ENCODE data around the gene ZNF429. TPM values are rescaled to one million over a fixed set of nuclear protein-coding genes. Genes with fewer than 3 reads are reported as not detected.

The ZNF429 gene
- polyA plus RNA-seq, 1 donor (not counting 4 experiments of a cell fraction or from before 2014, with no cell fraction given): 4.4 TPM

DNA sequence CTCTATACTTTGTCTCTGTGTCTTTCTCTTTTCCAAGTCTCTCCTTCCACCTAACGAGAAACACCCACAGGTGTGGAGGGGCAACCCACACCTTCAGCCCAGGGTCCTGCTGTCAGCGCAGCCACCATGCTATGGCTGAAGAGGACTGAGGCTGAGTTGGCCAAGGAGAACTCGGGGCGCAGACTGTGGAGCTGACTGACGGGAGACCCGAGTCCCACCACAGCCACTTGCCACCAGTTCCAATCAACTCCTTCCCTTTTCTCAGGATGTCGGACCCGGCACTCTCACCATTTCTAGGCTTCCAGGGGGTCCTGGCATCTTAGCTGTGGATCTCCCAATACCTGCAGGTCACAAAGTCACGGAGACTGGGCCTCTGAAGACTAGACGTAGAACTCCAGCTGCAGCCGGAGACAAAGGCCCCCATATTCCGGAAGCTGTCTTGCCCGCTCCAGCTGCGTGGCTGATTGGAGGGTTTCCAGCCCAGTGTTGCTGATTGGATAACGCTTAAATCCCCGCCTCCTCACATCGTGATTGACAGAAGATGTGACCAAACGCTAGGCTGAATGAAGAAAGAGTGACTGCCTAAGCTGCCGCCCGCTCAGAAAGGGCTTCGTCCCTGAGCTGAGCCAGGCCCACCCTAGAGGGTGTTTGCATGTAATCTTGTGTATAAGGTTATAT, 63.6 kb downstream of the ZNF429 start:
- Histone ChIP-seq H3K79me2 (ENCODE audit: control insufficient read depth, insufficient read depth, low read length) (no peaks in the 10 kb centered on the region), H3K27me3 (ENCODE audit: control insufficient read depth, extremely low read depth, insufficient read depth, low read length) (no peaks in the 10 kb centered on the region), H2AFZ (ENCODE audit: control insufficient read depth, low read length) (peak overlapping the region; percentile 42), H3K4me3 (ENCODE audit: control insufficient read depth in 2 of 3, extremely low read depth in 1 of 3, insufficient read depth in 2 of 3, low read depth in 1 of 3, low read length in 3 of 3) (peak overlapping the region; percentile 19 to 45 (median 26)), H3K27ac (ENCODE audit: control insufficient read depth, insufficient read depth, low read length) (no peak overlapping the region), H3K36me3 (ENCODE audit: control insufficient read depth in 2 of 2, extremely low read depth in 1 of 2, insufficient read depth in 2 of 2, low read length in 2 of 2) (no peaks in the 10 kb centered on the region), H3K9ac (ENCODE audit: control insufficient read depth, extremely low read depth, insufficient read depth, low read length) (peak overlapping the region; percentile 32), H4K20me1 (ENCODE audit: control insufficient read depth, extremely low read depth, insufficient read depth, low read length) (no peaks in the 10 kb centered on the region), H3K9me1 (ENCODE audit: control insufficient read depth, extremely low read depth, insufficient read depth, low read length) (no peaks in the 10 kb centered on the region), H3K4me2 (ENCODE audit: control insufficient read depth, extremely low read depth, insufficient read depth, low read depth, low read length) (no peak overlapping the region), H3K4me1 (ENCODE audit: control insufficient read depth, extremely low read depth, insufficient read depth, low read length) (no peaks in the 10 kb centered on the region), H3K9me3 (ENCODE audit: control insufficient read depth, low read depth, low read length) (peaks cover 10% of the 10 kb centered on the region)
- no peak for FAIRE-seq
- no peak for TF ChIP-seq EZH2 (IDR thresholded peaks at IDR 0.05; ENCODE audit: low read length)
- TF ChIP-seq, protein P1, sequence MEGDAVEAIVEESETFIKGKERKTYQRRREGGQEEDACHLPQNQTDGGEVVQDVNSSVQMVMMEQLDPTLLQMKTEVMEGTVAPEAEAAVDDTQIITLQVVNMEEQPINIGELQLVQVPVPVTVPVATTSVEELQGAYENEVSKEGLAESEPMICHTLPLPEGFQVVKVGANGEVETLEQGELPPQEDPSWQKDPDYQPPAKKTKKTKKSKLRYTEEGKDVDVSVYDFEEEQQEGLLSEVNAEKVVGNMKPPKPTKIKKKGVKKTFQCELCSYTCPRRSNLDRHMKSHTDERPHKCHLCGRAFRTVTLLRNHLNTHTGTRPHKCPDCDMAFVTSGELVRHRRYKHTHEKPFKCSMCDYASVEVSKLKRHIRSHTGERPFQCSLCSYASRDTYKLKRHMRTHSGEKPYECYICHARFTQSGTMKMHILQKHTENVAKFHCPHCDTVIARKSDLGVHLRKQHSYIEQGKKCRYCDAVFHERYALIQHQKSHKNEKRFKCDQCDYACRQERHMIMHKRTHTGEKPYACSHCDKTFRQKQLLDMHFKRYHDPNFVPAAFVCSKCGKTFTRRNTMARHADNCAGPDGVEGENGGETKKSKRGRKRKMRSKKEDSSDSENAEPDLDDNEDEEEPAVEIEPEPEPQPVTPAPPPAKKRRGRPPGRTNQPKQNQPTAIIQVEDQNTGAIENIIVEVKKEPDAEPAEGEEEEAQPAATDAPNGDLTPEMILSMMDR (optimal IDR thresholded peaks at IDR 0.05 in 1 of 3, IDR thresholded peaks at IDR 0.05 in 1 of 3, conservative IDR thresholded peaks at IDR 0.05 in 1 of 3; ENCODE audit: extremely low read depth in 1 of 3, insufficient read depth in 2 of 3, low read length in 3 of 3): no peak
- no peak for DNase-seq (ENCODE audit: low read depth, low spot score)
- dilution Hi-C loops (cut with MboI; ENCODE audit: extremely low pct_ligation_motif_present, low sequenced_read_pairs): no loop called here

DNA sequence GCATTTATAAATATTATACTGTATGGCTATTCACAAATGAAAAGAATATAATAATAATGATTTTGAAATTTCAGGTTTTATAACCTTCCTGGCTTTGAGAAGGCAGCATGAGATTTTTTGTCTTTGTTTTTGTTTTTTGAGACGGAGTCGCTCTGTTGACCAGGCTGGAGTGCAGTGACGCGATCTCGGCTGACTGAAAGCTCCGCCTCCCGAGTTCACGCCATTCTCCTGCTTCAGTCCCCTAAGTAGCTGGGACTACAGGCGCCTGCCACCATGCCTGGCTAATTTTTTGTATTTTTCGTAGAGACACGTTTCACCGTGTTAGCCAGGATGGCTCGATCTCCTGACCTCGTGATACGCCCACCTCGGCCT, 64.1 kb downstream of the ZNF429 start:
- Histone ChIP-seq H3K4me2 (ENCODE audit: control insufficient read depth, extremely low read depth, insufficient read depth, low read depth, low read length) (no peak overlapping the region), H3K9me3 (ENCODE audit: control insufficient read depth, low read depth, low read length) (peaks cover 10% of the 10 kb centered on the region), H3K27me3 (ENCODE audit: control insufficient read depth, extremely low read depth, insufficient read depth, low read length) (no peaks in the 10 kb centered on the region), H2AFZ (ENCODE audit: control insufficient read depth, low read length) (no peak overlapping the region), H3K9ac (ENCODE audit: control insufficient read depth, extremely low read depth, insufficient read depth, low read length) (no peak overlapping the region), H3K36me3 (ENCODE audit: control insufficient read depth in 2 of 2, extremely low read depth in 1 of 2, insufficient read depth in 2 of 2, low read length in 2 of 2) (no peaks in the 10 kb centered on the region), H3K9me1 (ENCODE audit: control insufficient read depth, extremely low read depth, insufficient read depth, low read length) (no peaks in the 10 kb centered on the region), H3K4me3 (ENCODE audit: control insufficient read depth in 2 of 3, extremely low read depth in 1 of 3, insufficient read depth in 2 of 3, low read depth in 1 of 3, low read length in 3 of 3) (peak overlapping the region in 1 of 3 experiments; percentile 45), H3K4me1 (ENCODE audit: control insufficient read depth, extremely low read depth, insufficient read depth, low read length) (no peaks in the 10 kb centered on the region), H3K27ac (ENCODE audit: control insufficient read depth, insufficient read depth, low read length) (no peak overlapping the region), H4K20me1 (ENCODE audit: control insufficient read depth, extremely low read depth, insufficient read depth, low read length) (no peaks in the 10 kb centered on the region), H3K79me2 (ENCODE audit: control insufficient read depth, insufficient read depth, low read length) (no peaks in the 10 kb centered on the region)
- DNase-seq (ENCODE audit: low read depth, low spot score) (no peak), FAIRE-seq (no peak)
- TF ChIP-seq, protein P1 (optimal IDR thresholded peaks at IDR 0.05 in 1 of 3, IDR thresholded peaks at IDR 0.05 in 1 of 3, conservative IDR thresholded peaks at IDR 0.05 in 1 of 3; ENCODE audit: extremely low read depth in 1 of 3, insufficient read depth in 2 of 3, low read length in 3 of 3): no peak
- TF ChIP-seq EZH2 (IDR thresholded peaks at IDR 0.05; ENCODE audit: low read length): no peak
- dilution Hi-C loops (cut with MboI; ENCODE audit: extremely low pct_ligation_motif_present, low sequenced_read_pairs): no loop called here

Measured in keratinocyte (primary cell).